Measurements from ENCODE around the gene ING2. TPM values are rescaled to one million over a fixed set of nuclear protein-coding genes. Genes with fewer than 3 reads are reported as not detected.

Gene ING2
- polyA plus RNA-seq, 1 donor from 2014 or later = 27.2 TPM

- H3K9me2 ChIP-seq (ENCODE audit: insufficient read depth, low read length) = no peaks in the 10 kb centered on the region
- H3K4me2 ChIP-seq (ENCODE audit: low read length) = no peak overlapping the region
- no peaks in the 10 kb centered on the region for H3K36me3 ChIP-seq (ENCODE audit: insufficient read depth, low read length)
- no peak overlapping the region for H3K4me3 ChIP-seq (ENCODE audit: low read length)
- no peaks in the 10 kb centered on the region for H4K20me1 ChIP-seq (ENCODE audit: insufficient read depth)
- no peaks in the 10 kb centered on the region for H3K9me3 ChIP-seq (ENCODE audit: low read length)
- no peak overlapping the region for H3K27ac ChIP-seq (ENCODE audit: low read length)
- no peaks in the 10 kb centered on the region for H3K79me2 ChIP-seq (replicated peaks; ENCODE audit: insufficient read depth, low read length)
- H3F3A ChIP-seq (ENCODE audit: insufficient read depth, low read length, poor library complexity, severe bottlenecking) = no peaks in the 10 kb centered on the region
- no peak overlapping the region for H2AFZ ChIP-seq (ENCODE audit: low read depth, low read length)
- H3K27me3 ChIP-seq (ENCODE audit: insufficient read depth, low read depth, low read length) = no peaks in the 10 kb centered on the region
- no peak for TF ChIP-seq EP300 (conservative IDR thresholded peaks at IDR 0.05; ENCODE audit: poor library complexity, severe bottlenecking)
- no peak for TF ChIP-seq RAD21 (conservative IDR thresholded peaks at IDR 0.05)
- no peak overlapping the region for H3K9ac ChIP-seq (ENCODE audit: low read length)
These were observed 11.6 kb upstream of the ING2 start for GRCh38 chr4:183493246-183493645.

- H3K36me3 ChIP-seq (ENCODE audit: insufficient read depth, low read length) = no peaks in the 10 kb centered on the region
- TF ChIP-seq EP300 (conservative IDR thresholded peaks at IDR 0.05; ENCODE audit: poor library complexity, severe bottlenecking) (no peak), MXI1 (conservative IDR thresholded peaks at IDR 0.05; ENCODE audit: poor library complexity, severe bottlenecking) (no peak), TAF1 (IDR thresholded peaks at IDR 0.05; ENCODE audit: low read depth) (no peak)
- TF ChIP-seq, protein P1, sequence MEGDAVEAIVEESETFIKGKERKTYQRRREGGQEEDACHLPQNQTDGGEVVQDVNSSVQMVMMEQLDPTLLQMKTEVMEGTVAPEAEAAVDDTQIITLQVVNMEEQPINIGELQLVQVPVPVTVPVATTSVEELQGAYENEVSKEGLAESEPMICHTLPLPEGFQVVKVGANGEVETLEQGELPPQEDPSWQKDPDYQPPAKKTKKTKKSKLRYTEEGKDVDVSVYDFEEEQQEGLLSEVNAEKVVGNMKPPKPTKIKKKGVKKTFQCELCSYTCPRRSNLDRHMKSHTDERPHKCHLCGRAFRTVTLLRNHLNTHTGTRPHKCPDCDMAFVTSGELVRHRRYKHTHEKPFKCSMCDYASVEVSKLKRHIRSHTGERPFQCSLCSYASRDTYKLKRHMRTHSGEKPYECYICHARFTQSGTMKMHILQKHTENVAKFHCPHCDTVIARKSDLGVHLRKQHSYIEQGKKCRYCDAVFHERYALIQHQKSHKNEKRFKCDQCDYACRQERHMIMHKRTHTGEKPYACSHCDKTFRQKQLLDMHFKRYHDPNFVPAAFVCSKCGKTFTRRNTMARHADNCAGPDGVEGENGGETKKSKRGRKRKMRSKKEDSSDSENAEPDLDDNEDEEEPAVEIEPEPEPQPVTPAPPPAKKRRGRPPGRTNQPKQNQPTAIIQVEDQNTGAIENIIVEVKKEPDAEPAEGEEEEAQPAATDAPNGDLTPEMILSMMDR (IDR thresholded peaks at IDR 0.05; ENCODE audit: poor library complexity, severe bottlenecking) = no peak
These were observed 9.7 kb upstream of the ING2 start for GRCh38 chr4:183495184-183495583.

GRCh38 chr4:183499389-183499788 lies 5.5 kb upstream of the ING2 start:
- H3K9me2 ChIP-seq (ENCODE audit: insufficient read depth, low read length) = no peaks in the 10 kb centered on the region
- no peaks in the 10 kb centered on the region for H3K9me3 ChIP-seq (ENCODE audit: low read length)
- TF ChIP-seq, protein P2, sequence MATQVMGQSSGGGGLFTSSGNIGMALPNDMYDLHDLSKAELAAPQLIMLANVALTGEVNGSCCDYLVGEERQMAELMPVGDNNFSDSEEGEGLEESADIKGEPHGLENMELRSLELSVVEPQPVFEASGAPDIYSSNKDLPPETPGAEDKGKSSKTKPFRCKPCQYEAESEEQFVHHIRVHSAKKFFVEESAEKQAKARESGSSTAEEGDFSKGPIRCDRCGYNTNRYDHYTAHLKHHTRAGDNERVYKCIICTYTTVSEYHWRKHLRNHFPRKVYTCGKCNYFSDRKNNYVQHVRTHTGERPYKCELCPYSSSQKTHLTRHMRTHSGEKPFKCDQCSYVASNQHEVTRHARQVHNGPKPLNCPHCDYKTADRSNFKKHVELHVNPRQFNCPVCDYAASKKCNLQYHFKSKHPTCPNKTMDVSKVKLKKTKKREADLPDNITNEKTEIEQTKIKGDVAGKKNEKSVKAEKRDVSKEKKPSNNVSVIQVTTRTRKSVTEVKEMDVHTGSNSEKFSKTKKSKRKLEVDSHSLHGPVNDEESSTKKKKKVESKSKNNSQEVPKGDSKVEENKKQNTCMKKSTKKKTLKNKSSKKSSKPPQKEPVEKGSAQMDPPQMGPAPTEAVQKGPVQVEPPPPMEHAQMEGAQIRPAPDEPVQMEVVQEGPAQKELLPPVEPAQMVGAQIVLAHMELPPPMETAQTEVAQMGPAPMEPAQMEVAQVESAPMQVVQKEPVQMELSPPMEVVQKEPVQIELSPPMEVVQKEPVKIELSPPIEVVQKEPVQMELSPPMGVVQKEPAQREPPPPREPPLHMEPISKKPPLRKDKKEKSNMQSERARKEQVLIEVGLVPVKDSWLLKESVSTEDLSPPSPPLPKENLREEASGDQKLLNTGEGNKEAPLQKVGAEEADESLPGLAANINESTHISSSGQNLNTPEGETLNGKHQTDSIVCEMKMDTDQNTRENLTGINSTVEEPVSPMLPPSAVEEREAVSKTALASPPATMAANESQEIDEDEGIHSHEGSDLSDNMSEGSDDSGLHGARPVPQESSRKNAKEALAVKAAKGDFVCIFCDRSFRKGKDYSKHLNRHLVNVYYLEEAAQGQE (IDR thresholded peaks at IDR 0.05; ENCODE audit: borderline replicate concordance) = no peak
- TF ChIP-seq TAF1 (IDR thresholded peaks at IDR 0.05; ENCODE audit: low read depth) = no peak
- no peak overlapping the region for H3K4me2 ChIP-seq (ENCODE audit: low read length)
- H3K27me3 ChIP-seq (ENCODE audit: insufficient read depth, low read depth, low read length) = no peaks in the 10 kb centered on the region
- H2AFZ ChIP-seq (ENCODE audit: low read depth, low read length) = no peak overlapping the region
- no peaks in the 10 kb centered on the region for H3K36me3 ChIP-seq (ENCODE audit: insufficient read depth, low read length)
- H3F3A ChIP-seq (ENCODE audit: insufficient read depth, low read length, poor library complexity, severe bottlenecking) = no peaks in the 10 kb centered on the region
- no peak overlapping the region for H3K4me3 ChIP-seq (ENCODE audit: low read length)
- H3K27ac ChIP-seq (ENCODE audit: low read length) = no peak overlapping the region
- H3K79me2 ChIP-seq (replicated peaks; ENCODE audit: insufficient read depth, low read length) = peaks cover 14% of the 10 kb centered on the region
- H4K20me1 ChIP-seq (ENCODE audit: insufficient read depth) = no peaks in the 10 kb centered on the region
- no peak overlapping the region for H3K9ac ChIP-seq (ENCODE audit: low read length)

More at GRCh38 chr4:183495184-183495583, 9.7 kb upstream of the ING2 start:
- H3K27ac ChIP-seq (ENCODE audit: low read length) = no peak overlapping the region
- H3F3A ChIP-seq (ENCODE audit: insufficient read depth, low read length, poor library complexity, severe bottlenecking) = no peaks in the 10 kb centered on the region
- H4K20me1 ChIP-seq (ENCODE audit: insufficient read depth) = no peaks in the 10 kb centered on the region
- no peak overlapping the region for H3K9ac ChIP-seq (ENCODE audit: low read length)
- H3K4me2 ChIP-seq (ENCODE audit: low read length) = no peak overlapping the region
- H3K9me2 ChIP-seq (ENCODE audit: insufficient read depth, low read length) = no peaks in the 10 kb centered on the region
- H3K4me3 ChIP-seq (ENCODE audit: low read length) = no peak overlapping the region
- H3K9me3 ChIP-seq (ENCODE audit: low read length) = no peaks in the 10 kb centered on the region
- no peaks in the 10 kb centered on the region for H3K27me3 ChIP-seq (ENCODE audit: insufficient read depth, low read depth, low read length)
- no peak overlapping the region for H2AFZ ChIP-seq (ENCODE audit: low read depth, low read length)
- no peaks in the 10 kb centered on the region for H3K79me2 ChIP-seq (replicated peaks; ENCODE audit: insufficient read depth, low read length)
